GM21528 (cell line): ENCODE measurements around the gene MYL5.
"Not testable (repeated sequence)": the region's sequence is repeated elsewhere in the genome, so short reads cannot be mapped to it uniquely, and the experiment has no call there.

Experiments
- ATAC-seq: cut with Tn5 transposase; IDR thresholded peaks from one replicate; pipeline ENCODE4 v1.9.1; 2021; ENCODE audit warnings: mild to moderate bottlenecking, moderate library complexity; ENCODE audit not compliant: unreplicated experiment, low FRiP score

The MYL5 gene

GRCh38 chr4:656436-657337 lies 17.7 kb upstream of the MYL5 start:
- no peak for ATAC-seq

GRCh38 chr4:657338-657833 lies 17.0 kb upstream of the MYL5 start:
- ATAC-seq = no peak

GRCh38 chr4:657834-658667 lies 16.3 kb upstream of the MYL5 start:
- ATAC-seq = no peak

GRCh38 chr4:658681-659667 lies 15.4 kb upstream of the MYL5 start:
- no peak for ATAC-seq

- no peak for ATAC-seq
These were observed 14.5 kb upstream of the MYL5 start for GRCh38 chr4:659851-660250.

GRCh38 chr4:660401-660800 lies 13.9 kb upstream of the MYL5 start:
- no peak for ATAC-seq

GRCh38 chr4:661231-661630 lies 13.1 kb upstream of the MYL5 start:
- ATAC-seq = no peak

- no peak for ATAC-seq
These were observed 12.2 kb upstream of the MYL5 start for GRCh38 chr4:661881-662761.

- ATAC-seq = no peak
These were observed 11.3 kb upstream of the MYL5 start for GRCh38 chr4:663046-663437.

GRCh38 chr4:663438-664428 lies 10.6 kb upstream of the MYL5 start:
- ATAC-seq = no peak

GRCh38 chr4:664713-665231 lies 9.6 kb upstream of the MYL5 start:
- no peak for ATAC-seq

GRCh38 chr4:665381-665750 lies 9.0 kb upstream of the MYL5 start:
- ATAC-seq = no peak

- ATAC-seq = no peak
These were observed 8.4 kb upstream of the MYL5 start for GRCh38 chr4:665751-666435.

- ATAC-seq = no peak
These were observed 7.9 kb upstream of the MYL5 start for GRCh38 chr4:666436-666810.

GRCh38 chr4:666822-667544 lies 7.4 kb upstream of the MYL5 start:
- ATAC-seq = no peak

GRCh38 chr4:667545-667925 lies 6.8 kb upstream of the MYL5 start:
- ATAC-seq = no peak

GRCh38 chr4:668219-668618 lies 6.1 kb upstream of the MYL5 start:
- not testable (repeated sequence) for ATAC-seq
